ENCODE measurements around the gene MGAT3. TPM values are rescaled to one million over a fixed set of nuclear protein-coding genes. Genes with fewer than 3 reads are reported as not detected.

MGAT3 gene
- total and polyA plus RNA-seq, 2 of the 13 experiments (the other 11 are each of a cell fraction or from before 2014, with no cell fraction given), result 0.11 to 0.15 TPM

GRCh38 chr22:39408807-39409206 is 48.0 kb upstream of the MGAT3 start:
- in situ Hi-C loops (cut with HindIII; ENCODE audit: extremely low pct_ligation_motif_present, low pct_unique_long_range_greater_than_20kb), result no loop called here
- BruUV-seq (replicated peaks), result no TSS peak

More at GRCh38 chr22:39408807-39409206, 48.0 kb upstream of the MGAT3 start:
- H4K20me1 ChIP-seq (ENCODE audit: insufficient read depth, low read length), result no peaks in the 10 kb centered on the region
- H3K9ac ChIP-seq (ENCODE audit: insufficient read depth, low read depth, low read length), result no peak overlapping the region
- no peak overlapping the region for H3K27ac ChIP-seq (ENCODE audit: extremely low read length, insufficient read depth, low read length)
- DNase-seq (ENCODE audit: low spot score), result no peak
- ChIA-PET POLR2A (no interaction called here), CTCF (ENCODE audit: low intra/inter-chr PET ratio, low total read pairs) (no interaction called here)
- WGBS (ENCODE audit: low lambda C conversion rate), result 94% methylated on average over 1 of the region's 1 CpG
- no peaks in the 10 kb centered on the region for H3K79me2 ChIP-seq (ENCODE audit: insufficient read depth, low read length)
- intact Hi-C loops (cut with micrococcal nuclease; ENCODE audit: unreplicated experiment), result no loop called here
- H3K4me2 ChIP-seq (ENCODE audit: low read depth, low read length), result no peak overlapping the region
- H3K27me3 ChIP-seq (ENCODE audit: control insufficient read depth in 1 of 2, insufficient read depth in 2 of 2, low read length in 2 of 2), result no peaks in the 10 kb centered on the region
- H3K4me3 ChIP-seq (replicated peaks in 1 of 3; ENCODE audit: insufficient read depth in 1 of 3, low read depth in 2 of 3, low read length in 3 of 3), result no peak overlapping the region
- TF ChIP-seq THRA (CRISPR knock-in tag; IDR thresholded peaks at IDR 0.05; ENCODE audit: borderline replicate concordance) (no peak), SMARCE1 (IDR thresholded peaks at IDR 0.05; ENCODE audit: borderline replicate concordance) (no peak), NFATC3 (CRISPR knock-in tag; IDR thresholded peaks at IDR 0.05) (no peak), MEIS2 (CRISPR knock-in tag; IDR thresholded peaks at IDR 0.05) (no peak), PLSCR1 (CRISPR knock-in tag; IDR thresholded peaks at IDR 0.05; ENCODE audit: borderline replicate concordance) (no peak), NONO (IDR thresholded peaks at IDR 0.05) (no peak), NONO (CRISPR knock-in tag; conservative IDR thresholded peaks at IDR 0.05) (no peak), ZNF580 (CRISPR knock-in tag; IDR thresholded peaks at IDR 0.05; ENCODE audit: borderline replicate concordance, low read depth) (no peak), ZNF496 (CRISPR knock-in tag; IDR thresholded peaks at IDR 0.05; ENCODE audit: insufficient replicate concordance) (no peak), ZNF136 (CRISPR knock-in tag; IDR thresholded peaks at IDR 0.05; ENCODE audit: low read depth) (no peak), SNAPC2 (CRISPR knock-in tag; IDR thresholded peaks at IDR 0.05) (no peak), PAX8 (CRISPR knock-in tag; IDR thresholded peaks at IDR 0.05; ENCODE audit: borderline replicate concordance) (no peak)
- peaks cover 0 to 5% of the 10 kb centered on the region in 2 experiments; a peak in 2 of 5 replicates for H3K36me3 ChIP-seq (replicated peaks in 1 of 2; ENCODE audit: control insufficient read depth in 1 of 2, insufficient read depth in 2 of 2, low read length in 2 of 2)
- H2AFZ ChIP-seq (ENCODE audit: low read length), result no peak overlapping the region
- H3K9me3 ChIP-seq (ENCODE audit: low read length), result no peaks in the 10 kb centered on the region
- no peaks in the 10 kb centered on the region for H3K4me1 ChIP-seq (ENCODE audit: insufficient read depth, low read length)
- FAIRE-seq, result no peak
- ATAC-seq, result no peak
